Caco-2 (cell line): ENCODE data around the gene MAD2L2. TPM values are rescaled to one million over a fixed set of nuclear protein-coding genes. Genes with fewer than 3 reads are reported as not detected.

Source experiments
- BruUV-seq: library from RNA; stranded (reverse); fragments of 400-500 nt; replicated peaks from 2 replicates; lab custom pipeline; 2021; lab: Mats Ljungman, UMichigan
- CTCF ChIA-PET: fragments of 300-600 bp; sonication (Branson Sonifier 250); formaldehyde crosslinking; loops from one replicate; lab custom pipeline; 2022; ENCODE audit warnings: antibody characterized with exemption; lab: Charles Lee
- POLR2A ChIA-PET: fragments of 300-600 bp; sonication (Branson Sonifier 250); formaldehyde crosslinking; loops from one replicate; lab custom pipeline; 2022; ENCODE audit warnings: antibody characterized with exemption; lab: Charles Lee
- DNase-seq, 2 experiments: peaks; one replicate each; pipeline versions ENCODE4 v3.0.0 to v3.0.0-alpha.2; 2020 to 2022
- H3K27me3 ChIP-seq: replicated peaks from 2 replicates; pipeline ENCODE4 v1.6.0; 2011; ENCODE audit warnings: low read length; ENCODE audit not compliant: control insufficient read depth, insufficient read depth
- H3K36me3 ChIP-seq: 2 replicates; pipeline ENCODE4 v1.5.1; 2011; ENCODE audit warnings: low read length; ENCODE audit not compliant: control insufficient read depth, insufficient read depth
- H3K4me1 ChIP-seq: fragments of 250-450 bp; sonication (Bioruptor Pico); 2 replicates; pipeline ENCODE4 v1.5.1; 2020; ENCODE audit warnings: mild to moderate bottlenecking
- H3K4me3 ChIP-seq: 2 replicates; pipeline ENCODE4 v1.5.1; 2011; ENCODE audit warnings: low read depth, mild to moderate bottlenecking, control low read depth, low read length
- H3K9me3 ChIP-seq: fragments of 250-450 bp; sonication (Bioruptor Pico); 2 replicates; pipeline ENCODE4 v1.5.1; 2020; ENCODE audit warnings: mild to moderate bottlenecking, moderate library complexity
- H3K27ac Mint-ChIP-seq: one replicate; pipeline ENCODE4 v1.8.0; 2022; ENCODE audit warnings: mixed read lengths; ENCODE audit not compliant: unreplicated experiment
- H3K27me3 Mint-ChIP-seq: one replicate; pipeline ENCODE4 v1.8.0; 2022; ENCODE audit warnings: mixed read lengths; ENCODE audit not compliant: insufficient read depth, unreplicated experiment
- H3K36me3 Mint-ChIP-seq: one replicate; pipeline ENCODE4 v1.8.0; 2022; ENCODE audit warnings: mild to moderate bottlenecking, mixed read lengths; ENCODE audit not compliant: insufficient read depth, unreplicated experiment
- H3K4me1 Mint-ChIP-seq: one replicate; pipeline ENCODE4 v1.8.0; 2022; ENCODE audit warnings: low read depth, mixed read lengths; ENCODE audit not compliant: unreplicated experiment
- H3K4me3 Mint-ChIP-seq: one replicate; pipeline ENCODE4 v1.8.0; 2022; ENCODE audit warnings: mild to moderate bottlenecking, moderate library complexity, mixed read lengths; ENCODE audit not compliant: unreplicated experiment
- H3K9me3 Mint-ChIP-seq: one replicate; pipeline ENCODE4 v1.8.0; 2022; ENCODE audit warnings: mixed read lengths; ENCODE audit not compliant: unreplicated experiment
- CTCF ChIP-seq, 2 experiments: fragments of 200-600 bp in 1 of 2; IDR thresholded peaks; 1 replicate in 1 of 2; 2 replicates in 1 of 2; pipeline versions ENCODE4 v1.5.1 to v1.8.0; 2011 to 2022; ENCODE audit warnings: antibody characterized with exemption in 1 of 2, control low read depth in 1 of 2, inconsistent platforms in 1 of 2, low read depth in 1 of 2, low read length in 1 of 2, mild to moderate bottlenecking in 1 of 2, moderate library complexity in 1 of 2; ENCODE audit not compliant: insufficient read depth in 1 of 2, severe bottlenecking in 1 of 2, unreplicated experiment in 1 of 2
- intact Hi-C: fragments of 100-400 bp; cut with micrococcal nuclease; formaldehyde crosslinking; loops from one replicate; pipeline ENCODE4 v1.10.0; 2022; ENCODE audit not compliant: unreplicated experiment
- total RNA-seq: library from RNA; stranded (reverse); gene quantifications from 2 replicates; pipeline ENCODE4 v1.2.3, GENCODE V29; 2022

MAD2L2 gene
- total RNA-seq, 1 experiment from 2014 or later, result 49.9 TPM

- DNase-seq, result no peak
- POLR2A ChIA-PET, result interaction anchor here (0.6 kb wide), 1 partner anchor 20 kb away, joined by 3 read pairs; no protein-coding TSS in a partner anchor
- H3K36me3 Mint-ChIP-seq, result no peaks in the 10 kb centered on the region
- no TSS peak for BruUV-seq
- H3K4me1 ChIP-seq, result no peaks in the 10 kb centered on the region
- peaks cover 9% of the 10 kb centered on the region for H3K27me3 Mint-ChIP-seq
- H3K36me3 ChIP-seq, result no peaks in the 10 kb centered on the region
- intact Hi-C loops, result no loop called here
- no peak overlapping the region for H3K4me3 Mint-ChIP-seq
- no peak overlapping the region for H3K4me3 ChIP-seq
- CTCF ChIA-PET, result no interaction called here
- H3K27me3 ChIP-seq, result no peaks in the 10 kb centered on the region
- no peaks in the 10 kb centered on the region for H3K4me1 Mint-ChIP-seq
- H3K27ac Mint-ChIP-seq, result no peak overlapping the region
- no peaks in the 10 kb centered on the region for H3K9me3 ChIP-seq
- no peaks in the 10 kb centered on the region for H3K9me3 Mint-ChIP-seq
- no peak for TF ChIP-seq CTCF (IDR thresholded peaks at IDR 0.05; ENCODE audit: insufficient read depth in 1 of 2, low read depth in 1 of 2, low read length in 1 of 2, severe bottlenecking in 1 of 2, unreplicated experiment in 1 of 2)
These were observed 16.9 kb upstream of the MAD2L2 start for GRCh38 chr1:11697893-11698210.

- no peaks in the 10 kb centered on the region for H3K36me3 ChIP-seq
- Mint-ChIP-seq H3K27me3 (peaks cover 12% of the 10 kb centered on the region), H3K27ac (no peak overlapping the region), H3K4me1 (no peaks in the 10 kb centered on the region), H3K4me3 (no peak overlapping the region), H3K9me3 (no peaks in the 10 kb centered on the region), H3K36me3 (no peaks in the 10 kb centered on the region)
- H3K9me3 ChIP-seq, result no peaks in the 10 kb centered on the region
- POLR2A ChIA-PET, result interaction anchor here (0.6 kb wide), 3 partner anchors 21 to 662 kb away, joined by 3 to 5 read pairs (median 3); no protein-coding TSS in a partner anchor
- no peaks in the 10 kb centered on the region for H3K27me3 ChIP-seq
- no peaks in the 10 kb centered on the region for H3K4me1 ChIP-seq
- no peak for TF ChIP-seq CTCF (IDR thresholded peaks at IDR 0.05; ENCODE audit: insufficient read depth in 1 of 2, low read depth in 1 of 2, low read length in 1 of 2, severe bottlenecking in 1 of 2, unreplicated experiment in 1 of 2)
- no TSS peak for BruUV-seq
- no peak for DNase-seq
- CTCF ChIA-PET, result interaction anchor here (0.7 kb wide), 1 partner anchor 34 kb away, joined by 4 read pairs; the partner anchor contains the start of gene FBXO6
- intact Hi-C loops, result no loop called here
- no peak overlapping the region for H3K4me3 ChIP-seq
These were observed 16.4 kb upstream of the MAD2L2 start for GRCh38 chr1:11697188-11697892.

- Histone ChIP-seq H3K27me3 (no peaks in the 10 kb centered on the region; the same call in 1 of the 2 replicates), H3K4me1 (no peaks in the 10 kb centered on the region), H3K4me3 (no peak overlapping the region), H3K9me3 (no peaks in the 10 kb centered on the region), H3K36me3 (no peaks in the 10 kb centered on the region)
- ChIA-PET CTCF (interaction anchor here (1.5 kb wide), 1 partner anchor 14 kb away, joined by 4 read pairs; no protein-coding TSS in a partner anchor), POLR2A (no interaction called here)
- Mint-ChIP-seq H3K36me3 (no peaks in the 10 kb centered on the region), H3K9me3 (no peaks in the 10 kb centered on the region), H3K4me1 (no peaks in the 10 kb centered on the region), H3K27me3 (peaks cover 18% of the 10 kb centered on the region), H3K4me3 (no peak overlapping the region), H3K27ac (no peak overlapping the region)
- intact Hi-C loops, result no loop called here
- no peak for DNase-seq
- no peak for TF ChIP-seq CTCF (IDR thresholded peaks at IDR 0.05; ENCODE audit: insufficient read depth in 1 of 2, low read depth in 1 of 2, low read length in 1 of 2, severe bottlenecking in 1 of 2, unreplicated experiment in 1 of 2)
- BruUV-seq, result no TSS peak
These were observed 14.9 kb upstream of the MAD2L2 start for GRCh38 chr1:11695861-11696260.
